Cardiac muscle cell (in vitro differentiated cells and primary cell): ENCODE results near the gene SEMA5B. TPM values are rescaled to one million over a fixed set of nuclear protein-coding genes. Genes with fewer than 3 reads are reported as not detected.

ENCODE experiments used
- DNase-seq, 2 donors: peaks; one replicate each; pipeline versions ENCODE4 v3.0.0 to v3.0.0-alpha.2; 2010 to 2017; ENCODE audit warnings: low read depth in 1 of 2, low spot score in 1 of 2
- H3K27ac ChIP-seq: fragments of 200-600 bp; sonication (generic); 2 replicates; pipeline ENCODE4 v1.5.1; 2016
- H3K27me3 ChIP-seq: fragments of 200-600 bp; sonication (generic); 2 replicates; pipeline ENCODE4 v1.6.0; 2016; ENCODE audit warnings: control low read depth
- H3K36me3 ChIP-seq: fragments of 200-600 bp; sonication (generic); 2 replicates; pipeline ENCODE4 v1.5.1; 2016; ENCODE audit warnings: control low read depth
- H3K4me1 ChIP-seq: fragments of 200-600 bp; sonication (generic); 2 replicates; pipeline ENCODE4 v1.8.1; 2017; ENCODE audit warnings: low read depth, mild to moderate bottlenecking, mixed run types
- H3K4me3 ChIP-seq: fragments of 200-600 bp; sonication (generic); 2 replicates; pipeline ENCODE4 v1.5.1; 2016; ENCODE audit warnings: mild to moderate bottlenecking
- H3K9me3 ChIP-seq: fragments of 200-600 bp; sonication (generic); 2 replicates; pipeline ENCODE4 v1.5.1; 2017; ENCODE audit warnings: low read depth, mild to moderate bottlenecking, control low read depth
- CTCF ChIP-seq: IDR thresholded peaks from 2 replicates; pipeline ENCODE4 v1.5.1; 2012; ENCODE audit warnings: low read depth, mild to moderate bottlenecking, low read length
- polyA plus RNA-seq: library from polyadenylated mRNA; unstranded; fragments of >200 nt; fragmentation: Nextera tagmentation; extraction: Ambion mirVana; gene quantifications from 2 replicates; pipeline ENCODE4 v1.2.1, GENCODE V29; 2016
- total RNA-seq: library from RNA; depleted of rRNA; stranded (reverse); fragments of >200 nt; gene quantifications from 2 replicates; pipeline ENCODE4 v1.2.3, GENCODE V29; 2016

Gene SEMA5B
- total and polyA plus RNA-seq, 2 experiments from 2014 or later = 2.3 to 4.4 TPM

GRCh38 chr3:123054931-123055330 is 27.4 kb upstream of the SEMA5B start:
- H3K36me3 ChIP-seq = no peaks in the 10 kb centered on the region
- no peak for DNase-seq
- H3K27me3 ChIP-seq = peaks cover 3% of the 10 kb centered on the region
- no peak for TF ChIP-seq CTCF
- H3K9me3 ChIP-seq = no peaks in the 10 kb centered on the region
- peaks cover 8% of the 10 kb centered on the region for H3K4me1 ChIP-seq
- no peak overlapping the region for H3K4me3 ChIP-seq
- H3K27ac ChIP-seq = no peak overlapping the region

- TF ChIP-seq CTCF = no peak
- H3K4me3 ChIP-seq = no peak overlapping the region
- no peaks in the 10 kb centered on the region for H3K36me3 ChIP-seq
- no peak for DNase-seq
- H3K4me1 ChIP-seq = peaks cover 8% of the 10 kb centered on the region
- no peaks in the 10 kb centered on the region for H3K9me3 ChIP-seq
- no peaks in the 10 kb centered on the region for H3K27me3 ChIP-seq
- H3K27ac ChIP-seq = no peak overlapping the region
Observed at GRCh38 chr3:123054109-123054778, 26.7 kb upstream of the SEMA5B start.

- Histone ChIP-seq H3K4me3 (no peak overlapping the region), H3K4me1 (peaks cover 8% of the 10 kb centered on the region), H3K27ac (no peak overlapping the region), H3K36me3 (no peaks in the 10 kb centered on the region), H3K9me3 (no peaks in the 10 kb centered on the region), H3K27me3 (no peaks in the 10 kb centered on the region)
- peak in 1 of 2 donors; percentile 57 for DNase-seq
- no peak for TF ChIP-seq CTCF
Observed at GRCh38 chr3:123053107-123053506, 25.5 kb upstream of the SEMA5B start.

DNA sequence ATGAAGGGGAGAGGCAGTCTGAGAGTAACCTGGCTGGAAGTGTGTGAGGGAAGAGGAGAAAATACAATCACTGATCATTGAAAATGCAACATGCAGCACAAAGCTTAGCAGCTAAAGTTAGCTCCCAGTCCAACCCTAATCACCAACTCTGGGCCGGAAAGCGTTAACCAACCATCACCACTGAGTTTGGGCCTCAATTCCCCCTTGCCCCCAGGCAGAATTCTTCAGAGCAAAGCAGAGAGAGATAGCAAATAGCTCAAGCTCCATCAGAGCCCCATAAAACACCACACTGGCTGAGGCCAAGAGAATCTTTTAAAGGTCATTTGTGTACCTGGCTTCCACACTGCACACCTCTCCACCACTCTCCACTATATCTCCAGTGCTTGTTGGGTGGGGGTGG is 23.1 kb upstream of the SEMA5B start:
- TF ChIP-seq CTCF = no peak

GRCh38 chr3:123048480-123049237 is 21.1 kb upstream of the SEMA5B start:
- DNase-seq = no peak
- Histone ChIP-seq H3K4me1 (no peaks in the 10 kb centered on the region), H3K27me3 (no peaks in the 10 kb centered on the region), H3K27ac (no peak overlapping the region), H3K9me3 (no peaks in the 10 kb centered on the region), H3K36me3 (no peaks in the 10 kb centered on the region), H3K4me3 (no peak overlapping the region)
- TF ChIP-seq CTCF = no peak

More for the DNA sequence above, 23.1 kb upstream of the SEMA5B start:
- Histone ChIP-seq H3K9me3 (no peaks in the 10 kb centered on the region), H3K36me3 (no peaks in the 10 kb centered on the region), H3K4me1 (peaks cover 8% of the 10 kb centered on the region), H3K4me3 (no peak overlapping the region), H3K27me3 (no peaks in the 10 kb centered on the region), H3K27ac (no peak overlapping the region)
- DNase-seq = no peak
